NCI-H1092 treated with DMSO at 0.1 percent for 48 hours (cell line): ENCODE results near the gene AGAP1.

Experiments
- DNase-seq: peaks from one replicate; lab custom pipeline; 2025; lab: John Stamatoyannopoulos, UW

AGAP1 gene

DNA sequence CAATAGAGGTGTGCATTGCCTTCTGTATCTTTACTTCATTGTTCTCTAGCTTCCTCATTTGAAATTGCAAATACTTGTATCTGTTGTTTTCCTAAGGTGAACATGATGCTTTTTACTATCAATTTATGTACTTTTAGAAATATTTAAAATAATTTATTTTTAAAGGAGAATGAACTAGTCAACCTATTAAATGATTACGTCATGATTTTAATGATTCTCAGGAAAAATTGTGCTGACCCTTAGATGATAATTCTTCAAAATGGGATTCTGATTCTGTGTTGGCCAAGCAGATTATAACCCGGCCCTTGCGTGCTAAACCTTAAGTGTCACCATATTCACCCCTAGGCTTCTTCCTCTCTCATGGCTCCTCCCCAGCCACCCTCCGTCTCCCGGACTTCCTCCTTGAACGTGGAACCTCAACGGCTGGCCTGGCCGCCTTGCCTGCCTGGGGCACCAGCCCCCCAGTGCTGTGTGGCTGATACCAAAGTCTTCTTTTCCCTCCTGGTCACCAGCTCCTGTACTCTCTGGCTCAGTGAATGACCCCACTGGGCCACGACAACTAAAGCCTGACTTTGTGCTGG is 382.3 kb downstream of the AGAP1 start:
- DNase-seq, result no peak

GRCh38 chr2:235877275-235877802 is 383.5 kb downstream of the AGAP1 start:
- DNase-seq, result no peak

GRCh38 chr2:235879116-235879515 is 385.3 kb downstream of the AGAP1 start:
- no peak for DNase-seq

DNA sequence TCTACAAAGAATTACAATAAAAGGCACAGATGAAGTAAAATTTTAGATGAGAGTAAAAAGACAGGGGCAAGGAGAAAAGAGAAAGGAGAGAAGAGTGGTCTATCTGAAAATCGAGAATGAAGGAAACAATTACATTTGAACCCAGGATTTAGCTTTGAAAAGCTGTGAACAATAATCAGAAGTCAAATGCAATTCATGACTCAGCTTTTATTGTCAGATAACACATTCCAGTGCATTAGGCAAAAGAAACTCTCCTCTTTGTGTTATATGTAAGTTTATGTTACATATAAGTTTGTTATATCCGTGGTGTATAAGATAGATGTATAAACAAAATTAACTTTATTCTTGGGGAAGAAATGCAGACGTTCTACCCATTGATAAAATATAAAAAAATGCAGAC is 389.8 kb downstream of the AGAP1 start:
- DNase-seq, result no peak

DNA sequence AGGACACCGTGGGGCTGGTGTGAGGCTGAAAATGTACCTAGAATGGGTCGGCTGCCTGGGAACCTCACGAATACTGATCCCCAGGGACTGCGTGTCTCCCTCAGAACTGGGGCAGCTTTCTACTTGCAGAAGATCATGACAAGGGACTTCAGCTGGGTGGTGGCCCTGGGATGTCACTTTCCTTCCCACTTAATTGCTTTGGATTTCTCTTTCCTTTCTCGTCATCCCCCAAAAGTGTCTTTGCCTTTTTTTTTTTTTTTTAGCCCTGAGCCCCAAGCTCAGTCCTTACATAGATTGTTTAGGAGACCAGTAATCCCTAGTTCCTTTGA is 395.4 kb downstream of the AGAP1 start:
- no peak for DNase-seq

- no peak for DNase-seq
These were observed 399.4 kb downstream of the AGAP1 start for GRCh38 chr2:235893129-235893698.

- no peak for DNase-seq
These were observed 401.0 kb downstream of the AGAP1 start for GRCh38 chr2:235894839-235895238.

GRCh38 chr2:235896061-235896460 is 402.2 kb downstream of the AGAP1 start:
- DNase-seq, result no peak

GRCh38 chr2:235897992-235898391 is 404.1 kb downstream of the AGAP1 start:
- DNase-seq, result no peak

- no peak for DNase-seq
These were observed 404.9 kb downstream of the AGAP1 start for GRCh38 chr2:235898766-235899165.

DNA sequence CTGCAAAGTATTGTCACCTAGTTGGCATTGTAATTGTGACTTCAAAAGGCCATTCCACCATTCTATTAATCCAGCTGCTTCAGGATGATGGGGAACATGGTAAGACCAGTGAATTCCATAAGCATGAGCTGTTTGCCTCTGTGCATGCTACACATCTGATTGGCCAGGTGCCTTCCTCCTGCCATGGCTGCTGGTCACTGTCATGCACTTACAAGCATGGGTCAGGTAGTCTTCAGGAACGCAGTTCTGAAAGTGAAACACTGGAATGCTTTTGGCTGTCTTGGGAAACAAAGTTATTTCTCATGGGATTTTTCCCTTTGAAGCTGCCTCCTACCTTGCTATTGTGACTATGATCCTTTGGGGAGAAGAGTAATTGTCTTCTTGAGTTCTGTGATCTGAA is 406.8 kb downstream of the AGAP1 start:
- no peak for DNase-seq

DNA sequence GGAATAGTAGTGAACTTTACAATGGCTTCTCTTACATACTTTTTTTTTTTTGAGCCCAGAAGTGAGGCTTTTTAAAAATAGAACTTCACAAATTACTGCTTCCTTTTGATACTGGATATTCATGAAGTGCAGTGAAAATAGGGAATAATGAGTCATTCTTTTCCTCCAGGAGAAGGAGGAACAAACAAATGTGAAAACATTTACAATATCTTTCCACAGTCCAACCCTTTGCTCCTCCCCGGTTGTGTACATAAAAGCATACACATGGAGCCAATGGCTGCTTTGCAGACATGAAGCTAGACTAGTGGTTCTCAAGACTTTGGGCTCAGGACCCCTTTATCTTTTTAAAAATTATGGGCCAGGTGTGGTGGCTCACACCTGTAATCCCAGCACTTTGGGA is 407.4 kb downstream of the AGAP1 start:
- no peak for DNase-seq

- no peak for DNase-seq
These were observed 410.1 kb downstream of the AGAP1 start for GRCh38 chr2:235903782-235904584.

DNA sequence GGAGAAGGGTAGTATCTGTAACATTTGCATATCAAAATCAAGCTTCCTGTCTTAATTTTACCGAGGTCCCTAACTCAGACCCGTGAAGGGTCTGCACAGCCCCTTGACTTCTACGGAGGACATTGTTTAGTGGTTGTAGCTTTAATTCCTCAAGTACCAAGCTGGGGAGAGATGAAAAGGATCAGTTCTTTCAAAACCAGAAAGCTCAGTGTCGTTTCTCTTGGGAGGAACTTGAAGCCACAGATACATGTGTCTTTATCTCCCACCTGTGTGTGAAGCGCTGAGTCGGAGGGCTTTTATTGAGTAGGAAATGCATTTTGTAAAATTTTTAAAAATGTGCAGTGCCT is 410.7 kb downstream of the AGAP1 start:
- DNase-seq, result no peak

DNA sequence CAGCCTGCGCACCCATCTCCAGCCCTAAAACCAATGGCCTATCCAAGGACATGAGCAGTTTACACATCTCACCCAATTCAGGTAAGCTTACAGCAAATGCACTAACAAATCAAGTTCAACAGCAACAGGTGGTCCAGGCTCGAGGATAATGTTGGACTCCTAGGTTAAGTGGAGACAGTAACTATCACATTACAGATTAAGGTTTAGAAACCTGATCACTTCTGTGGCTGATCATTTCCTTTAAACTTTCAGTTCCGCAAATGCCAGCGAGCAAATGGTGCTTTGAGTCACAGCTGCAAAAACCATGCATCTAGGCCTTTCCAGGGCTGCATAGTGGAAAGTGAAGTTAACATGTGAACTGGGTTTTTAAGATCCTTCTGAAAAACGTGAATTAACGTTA is 415.0 kb downstream of the AGAP1 start:
- no peak for DNase-seq

DNA sequence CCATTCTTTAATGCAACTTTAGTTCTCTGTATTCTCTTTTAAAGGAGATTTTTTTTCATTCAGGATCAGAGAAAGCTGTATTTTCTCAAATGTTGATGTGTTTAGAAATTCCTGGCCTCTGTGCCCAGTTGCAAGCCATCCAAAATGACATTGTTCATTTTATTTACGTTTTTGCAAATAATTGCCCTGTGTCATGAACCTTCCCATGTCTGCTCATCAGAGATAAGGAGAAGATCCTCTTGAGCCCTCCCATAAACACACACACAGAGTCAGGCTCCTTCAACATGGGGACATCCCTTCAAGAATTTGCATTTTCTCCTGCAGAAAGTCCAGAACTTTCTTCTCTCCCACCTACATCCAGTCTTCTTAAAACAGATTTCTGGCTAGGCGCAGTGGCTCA is 415.5 kb downstream of the AGAP1 start:
- no peak for DNase-seq

DNA sequence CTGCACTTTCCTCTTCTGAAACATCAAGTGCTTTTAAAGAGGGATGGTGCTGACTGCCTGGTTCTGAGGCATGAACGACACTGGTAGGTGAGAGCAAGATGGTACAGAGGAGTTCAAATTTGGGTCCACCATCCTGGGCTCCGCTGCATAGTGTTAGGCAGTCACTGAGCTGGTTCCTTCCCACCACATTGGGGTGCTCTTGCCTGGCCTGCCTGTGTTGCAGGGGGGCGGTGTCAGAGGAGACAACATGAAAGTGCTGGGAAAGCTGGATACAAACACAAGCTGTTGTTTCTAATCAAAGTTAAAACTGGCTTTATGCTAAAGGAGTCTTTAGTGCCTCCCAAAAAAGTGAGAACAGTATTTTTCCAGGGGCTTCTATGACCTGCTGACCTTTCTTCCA is 416.2 kb downstream of the AGAP1 start:
- no peak for DNase-seq

GRCh38 chr2:235911125-235911524 is 417.3 kb downstream of the AGAP1 start:
- DNase-seq, result no peak

DNA sequence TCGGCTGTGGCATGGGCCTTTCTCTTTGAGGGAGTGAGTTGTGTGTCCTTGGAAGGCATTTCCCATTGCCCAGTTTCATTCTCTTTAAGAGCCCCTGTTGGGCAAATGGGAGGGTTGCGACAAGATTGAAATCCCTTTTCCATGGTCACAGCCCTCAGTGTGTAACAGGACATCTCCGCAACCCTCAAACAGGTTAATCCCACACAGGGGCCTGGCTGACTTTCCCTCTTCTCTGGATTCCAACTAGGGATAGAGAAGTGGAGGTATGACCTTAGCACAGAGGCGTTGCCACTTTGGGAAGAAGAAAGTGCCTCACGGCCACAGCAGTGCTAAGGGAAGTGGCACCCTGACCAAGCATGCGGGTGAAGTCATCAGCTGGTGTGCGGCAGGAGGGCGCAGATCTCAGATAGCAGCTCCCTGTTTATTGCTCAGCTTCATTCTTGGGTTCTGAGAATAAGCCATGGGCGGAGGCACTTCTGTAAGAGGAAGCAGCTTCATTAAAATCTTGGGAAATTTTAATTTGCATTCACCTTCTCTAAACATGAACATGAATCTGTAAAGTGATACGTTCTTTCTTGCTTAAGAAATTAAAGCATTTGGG is 417.9 kb downstream of the AGAP1 start:
- no peak for DNase-seq

DNA sequence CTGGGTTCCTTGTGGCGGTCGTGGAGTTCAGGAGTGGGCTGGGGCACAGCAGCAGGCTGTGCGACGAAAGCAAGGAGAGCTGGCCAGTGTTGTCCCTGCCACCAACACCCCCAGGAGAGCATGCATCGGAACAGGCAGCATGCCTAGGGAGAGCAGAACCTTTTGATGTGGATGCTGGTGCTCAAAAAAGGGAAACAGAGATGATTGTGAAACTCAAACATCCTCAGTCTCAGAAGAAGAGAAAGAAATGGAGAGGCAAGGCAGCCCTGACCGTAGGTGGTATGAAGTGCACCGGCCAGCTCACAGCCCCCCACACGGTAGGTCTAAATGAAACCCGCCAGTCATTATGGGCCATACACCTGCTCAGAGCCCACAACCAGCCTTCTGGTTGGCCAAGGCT is 420.9 kb downstream of the AGAP1 start:
- DNase-seq, result no peak

- no peak for DNase-seq
These were observed 423.7 kb downstream of the AGAP1 start for GRCh38 chr2:235917506-235917905.

GRCh38 chr2:235918876-235919275 is 425.0 kb downstream of the AGAP1 start:
- no peak for DNase-seq

GRCh38 chr2:235920216-235920865 is 426.5 kb downstream of the AGAP1 start:
- DNase-seq, result no peak
